ENCODE measurements around the gene CDK5R2.

CDK5R2 gene

GRCh38 chr2:218946621-218947020 lies 12.8 kb upstream of the CDK5R2 start:
- H3K9ac ChIP-seq (ENCODE audit: low read depth in 1 of 2, low read length in 2 of 2), result no peak overlapping the region
- H3K27ac ChIP-seq (ENCODE audit: low read depth, low read length), result no peak overlapping the region
- no peaks in the 10 kb centered on the region for H3K36me3 ChIP-seq (ENCODE audit: control insufficient read depth in 1 of 2, insufficient read depth in 2 of 2, low read length in 2 of 2)
- no peaks in the 10 kb centered on the region for H3K9me3 ChIP-seq (ENCODE audit: control insufficient read depth in 1 of 2, low read length in 2 of 2)
- H3K4me3 ChIP-seq (ENCODE audit: low read depth in 1 of 2, low read length in 2 of 2), result no peak overlapping the region
- H3K4me1 ChIP-seq (ENCODE audit: control insufficient read depth in 1 of 2, insufficient read depth in 2 of 2, low read length in 2 of 2), result no peaks in the 10 kb centered on the region
- H3K27me3 ChIP-seq (ENCODE audit: control insufficient read depth in 1 of 2, insufficient read depth in 2 of 2, low read length in 2 of 2), result peaks cover 8 to 16% of the 10 kb centered on the region in 2 donors

GRCh38 chr2:218952160-218952559 lies 7.3 kb upstream of the CDK5R2 start:
- Histone ChIP-seq H3K4me1 (ENCODE audit: control insufficient read depth in 1 of 2, insufficient read depth in 2 of 2, low read length in 2 of 2) (no peaks in the 10 kb centered on the region), H3K9me3 (ENCODE audit: control insufficient read depth in 1 of 2, low read length in 2 of 2) (no peaks in the 10 kb centered on the region), H3K27me3 (ENCODE audit: control insufficient read depth in 1 of 2, insufficient read depth in 2 of 2, low read length in 2 of 2) (peaks cover 0 to under 1% of the 10 kb centered on the region in 2 donors), H3K4me3 (ENCODE audit: low read depth in 1 of 2, low read length in 2 of 2) (no peak overlapping the region), H3K27ac (ENCODE audit: low read depth, low read length) (no peak overlapping the region), H3K9ac (ENCODE audit: low read depth in 1 of 2, low read length in 2 of 2) (no peak overlapping the region), H3K36me3 (ENCODE audit: control insufficient read depth in 1 of 2, insufficient read depth in 2 of 2, low read length in 2 of 2) (no peaks in the 10 kb centered on the region)

- Histone ChIP-seq H3K27ac (ENCODE audit: low read depth, low read length) (no peak overlapping the region), H3K36me3 (ENCODE audit: control insufficient read depth in 1 of 2, insufficient read depth in 2 of 2, low read length in 2 of 2) (no peaks in the 10 kb centered on the region), H3K4me1 (ENCODE audit: control insufficient read depth in 1 of 2, insufficient read depth in 2 of 2, low read length in 2 of 2) (no peaks in the 10 kb centered on the region), H3K4me3 (ENCODE audit: low read depth in 1 of 2, low read length in 2 of 2) (no peak overlapping the region), H3K27me3 (ENCODE audit: control insufficient read depth in 1 of 2, insufficient read depth in 2 of 2, low read length in 2 of 2) (peaks cover 3 to 13% of the 10 kb centered on the region in 2 donors), H3K9me3 (ENCODE audit: control insufficient read depth in 1 of 2, low read length in 2 of 2) (no peaks in the 10 kb centered on the region), H3K9ac (ENCODE audit: low read depth in 1 of 2, low read length in 2 of 2) (no peak overlapping the region)
These were observed 6.0 kb upstream of the CDK5R2 start for GRCh38 chr2:218953366-218953954.

GRCh38 chr2:218954541-218955300 lies 4.7 kb upstream of the CDK5R2 start:
- H3K27me3 ChIP-seq (ENCODE audit: control insufficient read depth in 1 of 2, insufficient read depth in 2 of 2, low read length in 2 of 2), result peaks cover 14 to 22% of the 10 kb centered on the region in 2 donors
- no peaks in the 10 kb centered on the region for H3K4me1 ChIP-seq (ENCODE audit: control insufficient read depth in 1 of 2, insufficient read depth in 2 of 2, low read length in 2 of 2)

GRCh38 chr2:218956039-218956438 lies 3.4 kb upstream of the CDK5R2 start:
- Histone ChIP-seq H3K27me3 (ENCODE audit: control insufficient read depth in 1 of 2, insufficient read depth in 2 of 2, low read length in 2 of 2) (peaks cover 26 to 29% of the 10 kb centered on the region in 2 donors), H3K27ac (ENCODE audit: low read depth, low read length) (no peak overlapping the region), H3K9ac (ENCODE audit: low read depth in 1 of 2, low read length in 2 of 2) (no peak overlapping the region), H3K9me3 (ENCODE audit: control insufficient read depth in 1 of 2, low read length in 2 of 2) (no peaks in the 10 kb centered on the region), H3K4me3 (ENCODE audit: low read depth in 1 of 2, low read length in 2 of 2) (no peak overlapping the region), H3K36me3 (ENCODE audit: control insufficient read depth in 1 of 2, insufficient read depth in 2 of 2, low read length in 2 of 2) (no peaks in the 10 kb centered on the region), H3K4me1 (ENCODE audit: control insufficient read depth in 1 of 2, insufficient read depth in 2 of 2, low read length in 2 of 2) (peaks cover 0 to 3% of the 10 kb centered on the region in 2 donors)

More at GRCh38 chr2:218954541-218955300, 4.7 kb upstream of the CDK5R2 start:
- H3K36me3 ChIP-seq (ENCODE audit: control insufficient read depth in 1 of 2, insufficient read depth in 2 of 2, low read length in 2 of 2), result no peaks in the 10 kb centered on the region
- no peak overlapping the region for H3K4me3 ChIP-seq (ENCODE audit: low read depth in 1 of 2, low read length in 2 of 2)
- H3K9me3 ChIP-seq (ENCODE audit: control insufficient read depth in 1 of 2, low read length in 2 of 2), result no peaks in the 10 kb centered on the region
- no peak overlapping the region for H3K9ac ChIP-seq (ENCODE audit: low read depth in 1 of 2, low read length in 2 of 2)
- no peak overlapping the region for H3K27ac ChIP-seq (ENCODE audit: low read depth, low read length)

GRCh38 chr2:218957671-218958070 lies 1.8 kb upstream of the CDK5R2 start:
- Histone ChIP-seq H3K27me3 (ENCODE audit: control insufficient read depth in 1 of 2, insufficient read depth in 2 of 2, low read length in 2 of 2) (peaks cover 36 to 44% of the 10 kb centered on the region in 2 donors), H3K4me1 (ENCODE audit: control insufficient read depth in 1 of 2, insufficient read depth in 2 of 2, low read length in 2 of 2) (peaks cover 0 to 5% of the 10 kb centered on the region in 2 donors), H3K4me3 (ENCODE audit: low read depth in 1 of 2, low read length in 2 of 2) (no peak overlapping the region), H3K9ac (ENCODE audit: low read depth in 1 of 2, low read length in 2 of 2) (no peak overlapping the region), H3K9me3 (ENCODE audit: control insufficient read depth in 1 of 2, low read length in 2 of 2) (no peaks in the 10 kb centered on the region), H3K27ac (ENCODE audit: low read depth, low read length) (no peak overlapping the region), H3K36me3 (ENCODE audit: control insufficient read depth in 1 of 2, insufficient read depth in 2 of 2, low read length in 2 of 2) (no peaks in the 10 kb centered on the region)

- no peak overlapping the region for H3K27ac ChIP-seq (ENCODE audit: low read depth, low read length)
- H3K4me1 ChIP-seq (ENCODE audit: control insufficient read depth in 1 of 2, insufficient read depth in 2 of 2, low read length in 2 of 2), result peaks cover 0 to 9% of the 10 kb centered on the region in 2 donors
- no peaks in the 10 kb centered on the region for H3K9me3 ChIP-seq (ENCODE audit: control insufficient read depth in 1 of 2, low read length in 2 of 2)
- H3K27me3 ChIP-seq (ENCODE audit: control insufficient read depth in 1 of 2, insufficient read depth in 2 of 2, low read length in 2 of 2), result peaks cover 41 to 50% of the 10 kb centered on the region in 2 donors
- no peaks in the 10 kb centered on the region for H3K36me3 ChIP-seq (ENCODE audit: control insufficient read depth in 1 of 2, insufficient read depth in 2 of 2, low read length in 2 of 2)
- no peak overlapping the region for H3K9ac ChIP-seq (ENCODE audit: low read depth in 1 of 2, low read length in 2 of 2)
- no peak overlapping the region for H3K4me3 ChIP-seq (ENCODE audit: low read depth in 1 of 2, low read length in 2 of 2)
These were observed 1.2 kb upstream of the CDK5R2 start for GRCh38 chr2:218958276-218958675.

- H3K4me3 ChIP-seq (ENCODE audit: low read depth in 1 of 2, low read length in 2 of 2), result peak overlapping the region; percentile 29 to 45
- H3K36me3 ChIP-seq (ENCODE audit: control insufficient read depth in 1 of 2, insufficient read depth in 2 of 2, low read length in 2 of 2), result no peaks in the 10 kb centered on the region
- no peak overlapping the region for H3K9ac ChIP-seq (ENCODE audit: low read depth in 1 of 2, low read length in 2 of 2)
- peaks cover 0 to 9% of the 10 kb centered on the region in 2 donors for H3K4me1 ChIP-seq (ENCODE audit: control insufficient read depth in 1 of 2, insufficient read depth in 2 of 2, low read length in 2 of 2)
- no peaks in the 10 kb centered on the region for H3K9me3 ChIP-seq (ENCODE audit: control insufficient read depth in 1 of 2, low read length in 2 of 2)
- no peak overlapping the region for H3K27ac ChIP-seq (ENCODE audit: low read depth, low read length)
- H3K27me3 ChIP-seq (ENCODE audit: control insufficient read depth in 1 of 2, insufficient read depth in 2 of 2, low read length in 2 of 2), result peaks cover 55 to 64% of the 10 kb centered on the region in 2 donors
These were observed 369 bp downstream of the CDK5R2 start for GRCh38 chr2:218959761-218960308.

- no peaks in the 10 kb centered on the region for H3K36me3 ChIP-seq (ENCODE audit: control insufficient read depth in 1 of 2, insufficient read depth in 2 of 2, low read length in 2 of 2)
- peak overlapping the region in 1 of 2 donors; percentile 22 for H3K4me3 ChIP-seq (ENCODE audit: low read depth in 1 of 2, low read length in 2 of 2)
- H3K27ac ChIP-seq (ENCODE audit: low read depth, low read length), result no peak overlapping the region
- peaks cover 0 to 9% of the 10 kb centered on the region in 2 donors for H3K4me1 ChIP-seq (ENCODE audit: control insufficient read depth in 1 of 2, insufficient read depth in 2 of 2, low read length in 2 of 2)
- peaks cover 55 to 64% of the 10 kb centered on the region in 2 donors for H3K27me3 ChIP-seq (ENCODE audit: control insufficient read depth in 1 of 2, insufficient read depth in 2 of 2, low read length in 2 of 2)
- H3K9me3 ChIP-seq (ENCODE audit: control insufficient read depth in 1 of 2, low read length in 2 of 2), result no peaks in the 10 kb centered on the region
- H3K9ac ChIP-seq (ENCODE audit: low read depth in 1 of 2, low read length in 2 of 2), result no peak overlapping the region
These were observed 1.1 kb downstream of the CDK5R2 start for GRCh38 chr2:218960309-218961165.
